Measurements from ENCODE around the gene RERG. TPM values are rescaled to one million over a fixed set of nuclear protein-coding genes. Genes with fewer than 3 reads are reported as not detected.

RERG gene
- polyA plus RNA-seq, 2 of the 4 experiments (the other 2 are of a cell fraction): 0.48 to 0.79 TPM

- WGBS (ENCODE audit: missing lambda C conversion rate): 0% methylated on average over 2 of the region's 2 CpGs
- peaks cover 2% of the 10 kb centered on the region; the same call in 1 of the 3 replicates for H3K4me1 ChIP-seq
- peak; percentile 67 for FAIRE-seq
- POLR2A ChIA-PET: no interaction called here
- H3K4me3 ChIP-seq: no peak overlapping the region
- peak; percentile 74 to 86 for ATAC-seq
- no peak overlapping the region for H3K27ac ChIP-seq
- H3K9me3 ChIP-seq: no peaks in the 10 kb centered on the region
- TF ChIP-seq EHMT2 (IDR thresholded peaks at IDR 0.05; ENCODE audit: low read depth): no peak
- no peak for TF ChIP-seq HEYL (CRISPR knock-in tag; IDR thresholded peaks at IDR 0.05)
- TF ChIP-seq CHD4 (IDR thresholded peaks at IDR 0.05; ENCODE audit: borderline replicate concordance): no peak
- TF ChIP-seq RAD21 (conservative IDR thresholded peaks at IDR 0.05 in 1 of 2, IDR thresholded peaks at IDR 0.05 in 1 of 2): peak; percentile 85 to 90
- TF ChIP-seq CBX8 (IDR thresholded peaks at IDR 0.05): no peak
- TF ChIP-seq KDM5A (IDR thresholded peaks at IDR 0.05): no peak
- no peak for TF ChIP-seq SREBF2 (IDR thresholded peaks at IDR 0.05)
- no peak for TF ChIP-seq ZSCAN20 (CRISPR knock-in tag; IDR thresholded peaks at IDR 0.05)
- no peak for TF ChIP-seq HOXA7 (CRISPR knock-in tag; IDR thresholded peaks at IDR 0.05)
- no peak for TF ChIP-seq BCL3 (IDR thresholded peaks at IDR 0.05)
- TF ChIP-seq PBX3 (IDR thresholded peaks at IDR 0.05): no peak
- TF ChIP-seq SMC3 (IDR thresholded peaks at IDR 0.05): peak; percentile 80
- TF ChIP-seq GATA3 (IDR thresholded peaks at IDR 0.05; ENCODE audit: borderline replicate concordance): no peak
- no peak for TF ChIP-seq ELK1 (IDR thresholded peaks at IDR 0.05; ENCODE audit: low read depth, low read length)
- no peak for TF ChIP-seq NFE2L2 (conservative IDR thresholded peaks at IDR 0.05; ENCODE audit: low read length)
- TF ChIP-seq FOSB (CRISPR knock-in tag; IDR thresholded peaks at IDR 0.05): no peak
- TF ChIP-seq E2F6 (IDR thresholded peaks at IDR 0.05; ENCODE audit: borderline replicate concordance, low read depth): no peak
- TF ChIP-seq MAFK (IDR thresholded peaks at IDR 0.05; ENCODE audit: partially characterized antibody): no peak
- no peak for TF ChIP-seq TFCP2L1 (CRISPR knock-in tag; IDR thresholded peaks at IDR 0.05)
- TF ChIP-seq CEBPB (IDR thresholded peaks at IDR 0.05): no peak
- TF ChIP-seq HES2 (IDR thresholded peaks at IDR 0.05): no peak
- no peak for TF ChIP-seq MYC (IDR thresholded peaks at IDR 0.05; ENCODE audit: borderline replicate concordance, low read length)
- no peak for TF ChIP-seq ZFP36 (IDR thresholded peaks at IDR 0.05; ENCODE audit: borderline replicate concordance, partially characterized antibody)
- no peak for TF ChIP-seq RNF2 (IDR thresholded peaks at IDR 0.05; ENCODE audit: borderline replicate concordance, low read depth)
- no peak for TF ChIP-seq NR3C1 (IDR thresholded peaks at IDR 0.05)
- TF ChIP-seq HOXB5 (CRISPR knock-in tag; IDR thresholded peaks at IDR 0.05): no peak
- no peak for TF ChIP-seq JUN (IDR thresholded peaks at IDR 0.05)
- TF ChIP-seq NPAS2 (CRISPR knock-in tag; IDR thresholded peaks at IDR 0.05; ENCODE audit: borderline replicate concordance): 0 out of 2 replicates have a peak, but pooled peaks have one; percentile 9
- no peak for TF ChIP-seq ZC3H11A (IDR thresholded peaks at IDR 0.05)
- peak; percentile 89 for TF ChIP-seq CTCF (IDR thresholded peaks at IDR 0.05)
- TF ChIP-seq MAX (IDR thresholded peaks at IDR 0.05): peak; percentile 76
- DNase-seq (ENCODE audit: low read depth in 1 of 2, low spot score in 1 of 2): peak; percentile 62 to 82
- CTCF ChIA-PET: interaction anchor here (0.6 to 1.9 kb wide), 14 partner anchors 9 to 587 kb away, joined by 3 to 12 read pairs (median 4); partner anchors contain the start of gene RERG
- H3K4me2 ChIP-seq: no peak overlapping the region
Observed at GRCh38 chr12:15268927-15269552, 47.8 kb upstream of the RERG start.

Measured in A549 (cell line).